T-cell (primary cell): ENCODE measurements around the gene ABCF3. TPM values are rescaled to one million over a fixed set of nuclear protein-coding genes. Genes with fewer than 3 reads are reported as not detected.
"Not testable (repeated sequence)": the region's sequence is repeated elsewhere in the genome, so short reads cannot be mapped to it uniquely, and the experiment has no call there.

ENCODE experiments used
- ATAC-seq, 4 experiments: fragments of 200-7000 bp in 3 of 4; fragments of 150-1000 bp in 1 of 4; cut with Tn5 transposase; replicated peaks in 1 of 4; 1 replicate in 3 of 4; 2 replicates in 1 of 4; pipeline ENCODE4 v1.10.0; 2021; ENCODE audit warnings: moderate library complexity in 3 of 4, mild to moderate bottlenecking in 2 of 4, moderate number of reproducible peaks in 1 of 4
- CTCF ChIA-PET, 2 donors: fragments of 300-600 bp; sonication (Branson Sonifier 250); formaldehyde crosslinking; loops; one replicate each; lab custom pipeline; 2022; ENCODE audit warnings: antibody characterized with exemption in 2 of 2; lab: Charles Lee
- POLR2A ChIA-PET, 2 donors: fragments of 300-600 bp; sonication (Branson Sonifier 250); formaldehyde crosslinking; loops; one replicate each; lab custom pipeline; 2022; ENCODE audit warnings: antibody characterized with exemption in 2 of 2; lab: Charles Lee
- DNase-seq, 35 experiments: peaks; one replicate each; pipeline versions ENCODE4 v3.0.0 to v3.0.0-alpha.2; 2013 to 2023
- H3K27ac ChIP-seq: one replicate; pipeline ENCODE4 v1.5.1; 2013; ENCODE audit warnings: low read length
- H3K27me3 ChIP-seq, 2 experiments: replicated peaks in 1 of 2; 1 replicate in 1 of 2; 2 replicates in 1 of 2; pipeline versions ENCODE4 v1.6.1 to v1.7.0; 2013; ENCODE audit warnings: low read length in 1 of 2, mixed read lengths in 1 of 2; ENCODE audit not compliant: control insufficient read depth in 2 of 2, insufficient read depth in 2 of 2; ENCODE audit errors: extremely low read depth in 1 of 2
- H3K36me3 ChIP-seq, 2 donors: 1 replicate in 1 of 2; 2 replicates in 1 of 2; pipeline versions ENCODE4 v1.6.1 to v1.7.0; 2013; ENCODE audit warnings: low read length in 1 of 2; ENCODE audit not compliant: control insufficient read depth in 2 of 2, insufficient read depth in 1 of 2; ENCODE audit errors: extremely low read depth in 1 of 2
- H3K4me1 ChIP-seq, 2 experiments: 1 replicate in 1 of 2; 2 replicates in 1 of 2; pipeline versions ENCODE4 v1.6.1 to v1.7.0; 2013; ENCODE audit warnings: low read length in 2 of 2, mixed read lengths in 1 of 2; ENCODE audit not compliant: insufficient read depth in 2 of 2, control insufficient read depth in 1 of 2; ENCODE audit errors: extremely low read depth in 1 of 2
- H3K4me3 ChIP-seq, 2 donors: 1 replicate in 1 of 2; 2 replicates in 1 of 2; pipeline versions ENCODE4 v1.5.1 to v1.7.0; 2013; ENCODE audit warnings: mild to moderate bottlenecking in 2 of 2, low read length in 1 of 2, moderate library complexity in 1 of 2; ENCODE audit not compliant: control insufficient read depth in 1 of 2; ENCODE audit errors: extremely low read depth in 1 of 2
- H3K9me3 ChIP-seq: 2 replicates; pipeline ENCODE4 v1.7.0; 2013
- H3K27ac Mint-ChIP-seq, 2 donors: one replicate each; pipeline ENCODE4 v1.8.0; 2020 to 2021; ENCODE audit warnings: mild to moderate bottlenecking in 2 of 2, mixed read lengths in 2 of 2
- H3K27me3 Mint-ChIP-seq, 2 donors: one replicate each; pipeline ENCODE4 v1.8.0; 2021 to 2022; ENCODE audit warnings: mixed read lengths in 2 of 2
- H3K36me3 Mint-ChIP-seq: one replicate; pipeline ENCODE4 v1.8.0; 2021; ENCODE audit warnings: mixed read lengths
- H3K4me1 Mint-ChIP-seq, 3 donors: one replicate each; pipeline ENCODE4 v1.8.0; 2020 to 2022; ENCODE audit warnings: mixed read lengths in 3 of 3, mild to moderate bottlenecking in 1 of 3
- H3K4me3 Mint-ChIP-seq, 3 donors: one replicate each; pipeline ENCODE4 v1.8.0; 2020 to 2022; ENCODE audit warnings: mild to moderate bottlenecking in 3 of 3, mixed read lengths in 3 of 3, moderate library complexity in 3 of 3
- H3K9me3 Mint-ChIP-seq, 3 donors: one replicate each; pipeline ENCODE4 v1.8.0; 2020 to 2022; ENCODE audit warnings: mixed read lengths in 3 of 3
- WGBS: methylation state at CpG from one replicate; pipeline ENCODE4 v1.1.5; 2013; ENCODE audit warnings: missing lambda C conversion rate; ENCODE audit not compliant: insufficient coverage; 5-methylcytosine and 5-hydroxymethylcytosine counted together
- total RNA-seq, 35 experiments: library from RNA in 6 of 35; stranded (reverse) in 6 of 35; fragments of 120-200 nt in 1 of 35; gene quantifications; one replicate each; pipeline versions ENCODE4 v1.2.1 to v1.2.4 and lab custom pipeline; 2013 to 2026

ABCF3 gene
- total RNA-seq, 5 donors from 2014 or later (not counting 1 experiment from before 2014, with no cell fraction given): 112 to 145 (median 125) TPM

- CTCF ChIA-PET: interaction anchor here (0.6 to 2.6 kb wide), 3 partner anchors 10 to 105 kb away, joined by 3 to 8 read pairs (median 3); partner anchors contain the start of genes EEF1AKMT4 (in 1 of the 2) and EIF2B5 (in 1 of the 2)
- Histone ChIP-seq H3K27ac (no peak overlapping the region), H3K36me3 (peaks cover 20 to 58% of the 10 kb centered on the region in 2 donors), H3K9me3 (no peaks in the 10 kb centered on the region), H3K4me1 (no peaks in the 10 kb centered on the region), H3K27me3 (no peaks in the 10 kb centered on the region), H3K4me3 (no peak overlapping the region)
- Mint-ChIP-seq H3K9me3 (no peaks in the 10 kb centered on the region), H3K4me1 (no peaks in the 10 kb centered on the region), H3K4me3 (no peak overlapping the region), H3K27me3 (no peaks in the 10 kb centered on the region), H3K27ac (no peak overlapping the region), H3K36me3 (peaks cover 27% of the 10 kb centered on the region)
- POLR2A ChIA-PET: no interaction called here
- WGBS: 100% methylated on average over 2 of the region's 4 CpGs
- ATAC-seq (peak; percentile 73 to 79 (median 74)), DNase-seq (peak in 14 of 35 experiments; percentile 13 to 59 (median 22))
Observed at GRCh38 chr3:184145111-184145524, 40.9 kb upstream of the ABCF3 start.

DNA sequence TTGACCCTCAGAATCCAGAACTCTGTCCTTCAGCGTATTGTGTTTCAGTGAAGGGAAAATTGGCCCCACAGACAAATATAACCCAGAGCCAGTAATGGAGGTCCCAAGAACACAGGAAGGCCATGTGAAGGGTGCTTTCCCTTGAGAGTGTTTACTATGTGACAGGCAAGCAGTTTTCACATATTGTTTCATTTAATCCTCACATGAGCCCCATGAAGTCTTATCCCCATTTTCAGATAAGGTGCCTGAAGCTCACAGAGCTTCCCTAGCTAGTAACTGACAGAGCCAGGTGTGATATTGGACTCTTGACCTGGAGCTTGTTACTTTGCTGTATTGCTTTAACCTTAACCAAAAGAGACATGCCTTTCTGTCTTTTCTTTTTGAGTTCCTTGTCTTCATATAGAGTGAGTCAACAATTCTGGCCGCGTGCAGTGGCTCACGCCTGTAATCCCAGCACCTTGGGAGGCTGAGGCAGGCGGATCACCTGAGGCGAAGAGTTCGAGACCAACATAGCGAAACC is 40.2 kb upstream of the ABCF3 start:
- Histone ChIP-seq H3K4me3 (no peak overlapping the region), H3K27ac (no peak overlapping the region), H3K36me3 (peaks cover 20 to 51% of the 10 kb centered on the region in 2 donors), H3K9me3 (no peaks in the 10 kb centered on the region), H3K4me1 (no peaks in the 10 kb centered on the region), H3K27me3 (no peaks in the 10 kb centered on the region)
- Mint-ChIP-seq H3K36me3 (peaks cover 23% of the 10 kb centered on the region), H3K4me1 (no peaks in the 10 kb centered on the region), H3K27me3 (no peaks in the 10 kb centered on the region), H3K4me3 (no peak overlapping the region), H3K27ac (no peak overlapping the region), H3K9me3 (no peaks in the 10 kb centered on the region)
- DNase-seq (no peak), ATAC-seq (no peak)
- POLR2A ChIA-PET: no interaction called here
- 80% methylated on average over 4 of the region's 8 CpGs for WGBS
- CTCF ChIA-PET: interaction anchor here (0.5 to 2.6 kb wide), 3 partner anchors 11 to 397 kb away, joined by 3 to 8 read pairs (median 5); partner anchors contain the start of gene EIF2B5 (in 1 of the 2)

GRCh38 chr3:184148076-184148475 is 37.9 kb upstream of the ABCF3 start:
- no CpG with 5 or more reads among the region's 3 CpGs for WGBS
- no peaks in the 10 kb centered on the region for H3K27me3 Mint-ChIP-seq
- H3K36me3 Mint-ChIP-seq: peaks cover 4% of the 10 kb centered on the region
- no peak for ATAC-seq
- Histone ChIP-seq H3K27me3 (no peaks in the 10 kb centered on the region), H3K9me3 (no peaks in the 10 kb centered on the region), H3K4me1 (no peaks in the 10 kb centered on the region), H3K4me3 (no peak overlapping the region), H3K27ac (no peak overlapping the region), H3K36me3 (peaks cover 15 to 28% of the 10 kb centered on the region in 2 donors)
- POLR2A ChIA-PET: no interaction called here
- H3K9me3 Mint-ChIP-seq: no peaks in the 10 kb centered on the region
- no peaks in the 10 kb centered on the region for H3K4me1 Mint-ChIP-seq
- CTCF ChIA-PET: no interaction called here
- DNase-seq: no peak
- no peak overlapping the region for H3K27ac Mint-ChIP-seq
- H3K4me3 Mint-ChIP-seq: no peak overlapping the region

DNA sequence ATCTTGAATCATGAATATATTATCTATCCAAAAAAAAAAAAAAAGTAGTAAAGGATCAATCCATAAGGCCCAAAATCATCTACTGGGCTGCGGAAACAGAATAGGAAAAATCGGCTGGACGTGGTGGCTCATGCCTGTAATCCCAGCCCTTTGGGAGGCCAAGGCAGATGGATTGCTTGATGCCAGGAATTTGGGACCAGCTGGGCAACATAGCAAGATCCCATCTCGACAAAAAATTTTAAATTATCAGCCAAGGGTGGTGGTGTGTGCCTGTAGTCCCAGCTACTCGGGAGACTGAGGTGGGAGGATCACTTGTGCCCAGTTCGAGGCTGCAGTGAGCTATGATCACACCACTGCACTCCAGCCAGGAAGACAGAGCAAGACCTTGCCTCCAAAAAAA is 36.9 kb upstream of the ABCF3 start:
- POLR2A ChIA-PET: no interaction called here
- H3K4me1 ChIP-seq: no peaks in the 10 kb centered on the region
- H3K27me3 Mint-ChIP-seq: no peaks in the 10 kb centered on the region
- no peaks in the 10 kb centered on the region for H3K9me3 ChIP-seq
- no peak for ATAC-seq
- no peaks in the 10 kb centered on the region for H3K27me3 ChIP-seq
- DNase-seq: no peak
- no peak overlapping the region for H3K4me3 ChIP-seq
- 96% methylated on average over 3 of the region's 6 CpGs for WGBS
- no peaks in the 10 kb centered on the region for H3K4me1 Mint-ChIP-seq
- H3K27ac Mint-ChIP-seq: no peak overlapping the region
- H3K9me3 Mint-ChIP-seq: no peaks in the 10 kb centered on the region
- H3K36me3 ChIP-seq: peaks cover 11 to 18% of the 10 kb centered on the region in 2 donors
- H3K27ac ChIP-seq: no peak overlapping the region
- CTCF ChIA-PET: interaction anchor here in 1 of 2 donors (0.6 kb wide), 1 partner anchor 719 kb away, joined by 4 read pairs; no protein-coding TSS in a partner anchor
- H3K4me3 Mint-ChIP-seq: no peak overlapping the region
- peaks cover 4% of the 10 kb centered on the region for H3K36me3 Mint-ChIP-seq

DNA sequence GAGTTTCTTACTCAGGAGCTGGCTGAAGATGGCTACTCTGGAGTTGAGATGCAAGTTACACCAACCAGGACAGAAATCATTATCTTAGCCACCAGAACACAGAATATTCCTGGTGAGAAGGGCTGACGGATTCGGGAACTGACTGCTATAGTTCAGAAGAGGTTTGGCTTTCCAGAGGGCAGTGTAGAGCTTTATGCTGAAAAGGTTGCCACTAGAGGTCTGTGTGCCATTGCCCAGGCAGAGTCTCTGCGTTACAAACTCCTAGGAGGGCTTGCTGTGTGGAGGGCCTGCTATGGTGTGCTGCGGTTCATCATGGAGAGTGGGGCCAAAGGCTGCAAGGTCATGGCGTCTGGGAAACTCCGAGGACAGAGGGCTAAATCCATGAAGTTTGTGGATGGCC is 36.2 kb upstream of the ABCF3 start:
- H3K4me1 Mint-ChIP-seq, H3K9me3 ChIP-seq, H3K36me3 Mint-ChIP-seq, H3K4me1 ChIP-seq, ATAC-seq, H3K4me3 ChIP-seq, H3K4me3 Mint-ChIP-seq, H3K27me3 ChIP-seq, POLR2A ChIA-PET, H3K27me3 Mint-ChIP-seq, DNase-seq, H3K9me3 Mint-ChIP-seq, H3K27ac Mint-ChIP-seq, H3K27ac ChIP-seq, CTCF ChIA-PET: not testable (repeated sequence)
- H3K36me3 ChIP-seq: peaks cover 11% of the 10 kb centered on the region in 2 donors
- WGBS: 78% methylated on average over 5 of the region's 6 CpGs

DNA sequence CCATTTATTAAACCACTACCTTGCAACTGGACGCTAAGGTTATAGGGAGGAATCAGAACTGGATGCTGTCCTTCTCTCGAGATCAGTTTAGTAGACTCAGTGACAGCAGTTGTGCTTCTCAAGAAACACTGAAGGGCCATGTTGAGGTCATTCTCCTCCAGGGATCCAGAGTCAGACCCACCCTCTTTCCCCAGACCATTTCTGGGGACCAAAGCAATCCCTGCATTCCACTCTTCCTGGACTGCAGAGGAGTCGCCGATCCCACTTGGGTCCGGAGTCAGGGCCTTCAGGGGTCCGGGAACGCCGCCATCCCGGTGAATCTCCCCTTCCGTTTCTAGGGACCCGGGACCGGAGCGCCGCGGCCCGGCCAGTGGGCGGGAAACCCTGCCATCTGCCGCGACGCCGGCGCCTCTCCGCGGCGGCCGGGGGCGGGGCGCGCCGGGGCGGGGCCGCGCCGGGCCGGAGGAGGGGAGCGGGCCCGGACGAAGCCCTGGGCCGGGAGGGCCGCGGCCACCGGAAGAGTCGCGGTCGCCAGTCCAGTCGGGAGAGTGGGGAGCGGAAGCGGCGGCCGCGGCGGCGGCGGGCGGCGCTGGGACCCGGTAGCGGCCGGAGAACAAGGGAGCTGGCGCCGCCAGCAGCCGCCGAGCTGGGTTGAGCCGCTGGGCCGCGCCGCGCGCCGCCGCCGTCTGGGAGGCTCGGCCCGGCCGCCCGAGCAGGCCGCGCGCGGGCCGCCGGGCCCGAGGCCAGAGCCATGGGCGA is 30.9 kb upstream of the ABCF3 start, which contains the start of gene DVL3:
DVL3 (plus strand) TSS at position 493 of the 759 bp plus-strand sequence; CDS start at position 752, 259 bp downstream.
- DNase-seq: peak in 17 of 35 experiments; percentile 3 to 64 (median 24)

More for the DNA sequence above, 30.9 kb upstream of the ABCF3 start, which contains the start of gene DVL3:
- no peaks in the 10 kb centered on the region for H3K9me3 ChIP-seq
- H3K4me1 Mint-ChIP-seq: peaks cover 21 to 30% (median 29%) of the 10 kb centered on the region in 3 donors
- 0% methylated on average over 81 of the region's 84 CpGs for WGBS
- H3K27ac ChIP-seq: peak within 1 kb of the TSS; percentile 57
- CTCF ChIA-PET: interaction anchor here in 1 of 2 donors (1.2 kb wide), 1 partner anchor 257 kb away, joined by 4 read pairs; no protein-coding TSS in a partner anchor
- no peaks in the 10 kb centered on the region for H3K36me3 ChIP-seq
- no peaks in the 10 kb centered on the region for H3K27me3 Mint-ChIP-seq
- POLR2A ChIA-PET: interaction anchor here in 1 of 2 donors (0.9 kb wide), 1 partner anchor 14 kb away, joined by 3 read pairs; no protein-coding TSS in a partner anchor
- H3K36me3 Mint-ChIP-seq: peaks cover 2% of the 10 kb centered on the region
- peak within 1 kb of the TSS; percentile 89 to 96 (median 91) for H3K4me3 Mint-ChIP-seq
- H3K27ac Mint-ChIP-seq: peak within 1 kb of the TSS; percentile 78 to 83
- ATAC-seq: peak; percentile 75 to 82 (median 80)
- peaks cover 7 to 23% of the 10 kb centered on the region in 2 experiments for H3K4me1 ChIP-seq
- peak within 1 kb of the TSS; percentile 74 to 86 for H3K4me3 ChIP-seq
- no peaks in the 10 kb centered on the region for H3K27me3 ChIP-seq
- no peaks in the 10 kb centered on the region for H3K9me3 Mint-ChIP-seq
